K562 (cell line): ENCODE results near the gene HSPE1. TPM values are rescaled to one million over a fixed set of nuclear protein-coding genes. Genes with fewer than 3 reads are reported as not detected.

Source experiments
- BACH1 ChIP-seq: fragments of 200-800 bp; sonication (Bioruptor generic); IDR thresholded peaks from 2 replicates; pipeline ENCODE4 v1.6.1; 2016; ENCODE audit warnings: missing genetic modification characterization, missing compliant biosample characterization
- CAMTA2 ChIP-seq: fragments of 250-450 bp; sonication (Bioruptor Pico); conservative IDR thresholded peaks from 2 replicates; pipeline ENCODE4 v1.5.1; 2022
- CEBPB ChIP-seq: fragments of 450-650 bp; IDR thresholded peaks from 2 replicates; pipeline ENCODE4 v1.6.1; 2016; ENCODE audit warnings: missing genetic modification characterization, missing compliant biosample characterization
- FOXK1 ChIP-seq: sonication (generic); formaldehyde crosslinking; IDR thresholded peaks from 2 replicates; pipeline ENCODE4 v1.8.0; 2022; ENCODE audit warnings: missing genetic modification reagents, mild to moderate bottlenecking, borderline replicate concordance
- GATA2 ChIP-seq: sonication (generic); formaldehyde crosslinking; IDR thresholded peaks from 2 replicates; pipeline ENCODE4 v1.4.0; 2020; ENCODE audit warnings: mild to moderate bottlenecking, missing genetic modification reagents
- MTF1 ChIP-seq: fragments of 250-450 bp; sonication (Bioruptor Pico); IDR thresholded peaks from 2 replicates; pipeline ENCODE4 v1.9.0; 2021; ENCODE audit warnings: moderate library complexity, mild to moderate bottlenecking, inconsistent platforms, borderline replicate concordance
- PHB2 ChIP-seq: fragments of 450-650 bp; IDR thresholded peaks from 2 replicates; pipeline ENCODE4 v1.6.1; 2017; ENCODE audit warnings: low read depth
- YBX1 ChIP-seq: fragments of 450-650 bp; IDR thresholded peaks from 2 replicates; pipeline ENCODE4 v1.7.1; 2016; ENCODE audit warnings: mild to moderate bottlenecking
- ZNF583 ChIP-seq: fragments of 250-450 bp; sonication (Bioruptor Pico); IDR thresholded peaks from 2 replicates; pipeline ENCODE4 v1.4.0; 2020
- ZSCAN29 ChIP-seq: fragments of 450-650 bp; IDR thresholded peaks from 2 replicates; pipeline ENCODE4 v1.6.1; 2017
- polyA plus RNA-seq, 8 experiments: library from polyadenylated mRNA; depleted of rRNA in 4 of 8; stranded (reverse) in 5 of 8; unstranded in 3 of 8; fragments of >200 nt; fragmentation: Nextera tagmentation in 2 of 8; fragmentation: Illumina TruSeq in 1 of 8; extraction: Ambion mirVana in 2 of 8; extraction: Trizol in 1 of 8; gene quantifications; 2 replicates each; pipeline versions ENCODE4 v1.2.1 to v1.2.3, GENCODE V29; 2011 to 2014; ENCODE audit warnings: inconsistent platforms in 1 of 8, missing spikeins in 1 of 8
- total RNA-seq, 7 experiments: library from RNA; depleted of rRNA in 6 of 7; stranded (reverse); fragments of >200 nt in 6 of 7; fragmentation: Illumina TruSeq in 2 of 7; extraction: Trizol in 2 of 7; gene quantifications; 2 replicates each; pipeline versions ENCODE4 v1.2.1 to v1.2.3, GENCODE V29; 2011 to 2021; ENCODE audit warnings: low replicate concordance in 1 of 7
- TF ChIP-seq, protein P1 (sequence below): fragments of 450-650 bp; IDR thresholded peaks from 2 replicates; pipeline ENCODE4 v1.6.1; 2016; ENCODE audit warnings: borderline replicate concordance
- TF ChIP-seq, protein P2 (sequence below): sonication (generic); IDR thresholded peaks from 2 replicates; pipeline ENCODE4 v1.6.1; 2016

Gene HSPE1
- total and polyA plus RNA-seq, 9 of the 15 experiments (the other 6 are each of a cell fraction or from before 2014, with no cell fraction given) = 223 to 1,007 (median 612) TPM

DNA sequence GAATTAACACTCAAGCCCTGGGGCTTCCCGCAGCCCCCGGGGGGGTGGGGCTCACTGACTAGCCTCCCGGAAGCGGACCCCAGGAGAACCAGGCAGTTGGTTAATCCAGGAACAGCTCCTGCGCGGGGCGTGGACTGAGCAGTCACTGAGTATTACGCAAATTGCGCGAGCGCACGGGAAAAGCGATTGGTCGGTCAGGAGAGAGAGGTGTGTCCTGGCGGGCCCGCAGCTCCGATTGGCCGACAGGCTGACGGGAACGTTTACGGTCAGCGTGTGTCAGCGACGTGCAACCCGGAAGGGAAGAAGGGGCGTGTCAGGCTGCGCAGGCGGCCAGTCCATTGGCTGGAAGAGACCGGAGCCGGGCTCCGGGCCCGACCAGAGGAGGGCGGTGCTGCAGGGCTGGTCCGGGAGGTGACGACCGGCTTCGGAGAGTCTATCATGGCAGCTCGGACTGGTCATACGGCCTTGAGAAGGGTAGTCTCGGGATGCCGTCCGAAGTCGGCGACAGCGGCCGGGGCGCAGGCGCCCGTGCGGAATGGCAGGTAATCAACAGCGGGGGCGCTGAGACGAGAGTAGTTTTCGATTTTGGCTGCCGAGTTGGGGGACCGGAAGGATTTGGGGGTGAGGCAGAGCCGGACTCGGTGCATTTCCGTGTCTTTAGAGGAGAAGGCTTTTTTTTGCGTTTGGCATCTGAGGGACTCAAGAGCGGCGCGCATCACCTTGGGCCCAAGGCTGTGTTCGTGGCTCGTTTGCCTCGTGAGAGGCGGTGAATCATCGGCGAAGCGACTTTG is 46.9 kb upstream of the HSPE1 start, which contains the start of gene COQ10B (continued):
- TF ChIP-seq, protein P1, sequence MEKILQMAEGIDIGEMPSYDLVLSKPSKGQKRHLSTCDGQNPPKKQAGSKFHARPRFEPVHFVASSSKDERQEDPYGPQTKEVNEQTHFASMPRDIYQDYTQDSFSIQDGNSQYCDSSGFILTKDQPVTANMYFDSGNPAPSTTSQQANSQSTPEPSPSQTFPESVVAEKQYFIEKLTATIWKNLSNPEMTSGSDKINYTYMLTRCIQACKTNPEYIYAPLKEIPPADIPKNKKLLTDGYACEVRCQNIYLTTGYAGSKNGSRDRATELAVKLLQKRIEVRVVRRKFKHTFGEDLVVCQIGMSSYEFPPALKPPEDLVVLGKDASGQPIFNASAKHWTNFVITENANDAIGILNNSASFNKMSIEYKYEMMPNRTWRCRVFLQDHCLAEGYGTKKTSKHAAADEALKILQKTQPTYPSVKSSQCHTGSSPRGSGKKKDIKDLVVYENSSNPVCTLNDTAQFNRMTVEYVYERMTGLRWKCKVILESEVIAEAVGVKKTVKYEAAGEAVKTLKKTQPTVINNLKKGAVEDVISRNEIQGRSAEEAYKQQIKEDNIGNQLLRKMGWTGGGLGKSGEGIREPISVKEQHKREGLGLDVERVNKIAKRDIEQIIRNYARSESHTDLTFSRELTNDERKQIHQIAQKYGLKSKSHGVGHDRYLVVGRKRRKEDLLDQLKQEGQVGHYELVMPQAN = peak; percentile 50; the same call in 1 of the 2 replicates
- TF ChIP-seq FOXK1 (0 out of 2 replicates have a peak, but pooled peaks have one; percentile 20), PHB2 (no peak), BACH1 (no peak), CEBPB (tag) (peak; percentile 97), YBX1 (no peak), ZSCAN29 (no peak), CAMTA2 (CRISPR knock-in tag) (no peak), MTF1 (CRISPR knock-in tag) (no peak), ZNF583 (CRISPR knock-in tag) (no peak), GATA2 (no peak)
- TF ChIP-seq, protein P2, sequence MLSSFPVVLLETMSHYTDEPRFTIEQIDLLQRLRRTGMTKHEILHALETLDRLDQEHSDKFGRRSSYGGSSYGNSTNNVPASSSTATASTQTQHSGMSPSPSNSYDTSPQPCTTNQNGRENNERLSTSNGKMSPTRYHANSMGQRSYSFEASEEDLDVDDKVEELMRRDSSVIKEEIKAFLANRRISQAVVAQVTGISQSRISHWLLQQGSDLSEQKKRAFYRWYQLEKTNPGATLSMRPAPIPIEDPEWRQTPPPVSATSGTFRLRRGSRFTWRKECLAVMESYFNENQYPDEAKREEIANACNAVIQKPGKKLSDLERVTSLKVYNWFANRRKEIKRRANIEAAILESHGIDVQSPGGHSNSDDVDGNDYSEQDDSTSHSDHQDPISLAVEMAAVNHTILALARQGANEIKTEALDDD = peak; percentile 80
- TF ChIP-seq, all 486 proteins: peak for 136
